HepG2 (cell line): ENCODE data around the gene CAVIN3. TPM values are rescaled to one million over a fixed set of nuclear protein-coding genes. Genes with fewer than 3 reads are reported as not detected.
A peak's percentile ranks its signal among the peaks of the same experiment; 100 is the strongest.

Source experiments
- AKNA ChIP-seq: sonication (generic); formaldehyde crosslinking; IDR thresholded peaks from 2 replicates; pipeline ENCODE4 v1.4.0; 2020; ENCODE audit warnings: missing genetic modification reagents, borderline replicate concordance
- CAMTA2 ChIP-seq: sonication (generic); formaldehyde crosslinking; IDR thresholded peaks from 2 replicates; pipeline ENCODE4 v1.4.0; 2020; ENCODE audit warnings: mild to moderate bottlenecking, missing genetic modification reagents, borderline replicate concordance
- DBP ChIP-seq: sonication (generic); formaldehyde crosslinking; IDR thresholded peaks from 2 replicates; pipeline ENCODE4 v1.4.0; 2020; ENCODE audit warnings: missing genetic modification reagents; ENCODE audit errors: not compliant biosample characterization
- ELF3 ChIP-seq: IDR thresholded peaks from 2 replicates; pipeline ENCODE4 v1.6.1; 2016; ENCODE audit warnings: missing genetic modification reagents, missing compliant biosample characterization
- FOXP1 ChIP-seq, 2 experiments: fragments of 450-650 bp in 1 of 2; IDR thresholded peaks; 2 replicates each; pipeline ENCODE4 v1.6.1; 2017 to 2018; ENCODE audit warnings: antibody characterized with exemption in 1 of 2
- JUNB ChIP-seq: sonication (generic); formaldehyde crosslinking; IDR thresholded peaks from 2 replicates; pipeline ENCODE4 v1.8.0; 2022; ENCODE audit warnings: missing genetic modification reagents, mild to moderate bottlenecking, borderline replicate concordance
- MIXL1 ChIP-seq: IDR thresholded peaks from 2 replicates; pipeline ENCODE4 v1.6.1; 2016
- NFE2L2 ChIP-seq: fragments of 150-350 bp; IDR thresholded peaks from 2 replicates; pipeline ENCODE4 v1.6.1; 2014; ENCODE audit warnings: low read length
- NFRKB ChIP-seq: fragments of 450-650 bp; IDR thresholded peaks from 2 replicates; pipeline ENCODE4 v1.6.1; 2017
- NR3C1 ChIP-seq: sonication (generic); formaldehyde crosslinking; IDR thresholded peaks from 2 replicates; pipeline ENCODE4 v1.4.0; 2020; ENCODE audit warnings: missing genetic modification reagents
- SAP130 ChIP-seq: IDR thresholded peaks from 2 replicates; pipeline ENCODE4 v1.6.1; 2016; ENCODE audit warnings: low read depth
- SYNCRIP ChIP-seq: fragments of 200-400 bp; formaldehyde crosslinking; IDR thresholded peaks from 2 replicates; pipeline ENCODE4 v1.6.1; 2018; ENCODE audit warnings: mild to moderate bottlenecking, low read depth, low read length; ENCODE audit not compliant: insufficient read depth
- ZNF329 ChIP-seq: sonication (generic); formaldehyde crosslinking; IDR thresholded peaks from 2 replicates; pipeline ENCODE4 v1.9.0; 2021; ENCODE audit warnings: low read depth, mild to moderate bottlenecking, missing genetic modification reagents
- ZNF33B ChIP-seq: sonication (generic); formaldehyde crosslinking; IDR thresholded peaks from 2 replicates; pipeline ENCODE4 v1.5.1; 2020; ENCODE audit warnings: mild to moderate bottlenecking, missing genetic modification reagents
- ZNF501 ChIP-seq: sonication (generic); formaldehyde crosslinking; IDR thresholded peaks from 2 replicates; pipeline ENCODE4 v1.5.1; 2020; ENCODE audit warnings: mild to moderate bottlenecking, moderate library complexity, missing genetic modification reagents
- ZNF713 ChIP-seq: sonication (generic); formaldehyde crosslinking; IDR thresholded peaks from 2 replicates; pipeline ENCODE4 v1.4.0; 2020; ENCODE audit warnings: mild to moderate bottlenecking, missing genetic modification reagents
- ZNF740 ChIP-seq: sonication (generic); formaldehyde crosslinking; IDR thresholded peaks from 2 replicates; pipeline ENCODE4 v1.4.0; 2020; ENCODE audit warnings: missing genetic modification reagents
- polyA plus RNA-seq, 8 experiments: library from polyadenylated mRNA; depleted of rRNA in 3 of 8; stranded (reverse) in 7 of 8; unstranded in 1 of 8; fragments of >200 nt; fragmentation: Illumina TruSeq in 4 of 8; extraction: Trizol in 4 of 8; gene quantifications; 2 replicates each; pipeline versions ENCODE4 v1.2.1 to v1.2.3, GENCODE V29; 2011 to 2016; ENCODE audit warnings: low read depth in 4 of 8, missing spikeins in 1 of 8, mixed read lengths in 1 of 8; ENCODE audit not compliant: insufficient read depth in 1 of 8
- total RNA-seq, 5 experiments: library from RNA; depleted of rRNA; stranded (reverse); fragments of >200 nt; fragmentation: Illumina TruSeq; extraction: Trizol; gene quantifications; 2 replicates each; pipeline ENCODE4 v1.2.3, GENCODE V29; 2016; ENCODE audit warnings: low read depth in 1 of 5
- TF ChIP-seq, protein P1 (sequence below): sonication (generic); formaldehyde crosslinking; IDR thresholded peaks from 2 replicates; pipeline ENCODE4 v1.8.0; 2022; ENCODE audit warnings: mild to moderate bottlenecking, missing genetic modification reagents; ENCODE audit not compliant: insufficient replicate concordance
- TF ChIP-seq, protein P2 (sequence below): conservative IDR thresholded peaks from 2 replicates; pipeline ENCODE4 v1.6.1; 2018; ENCODE audit warnings: missing genetic modification reagents
- TF ChIP-seq, protein P3 (sequence below): sonication (generic); formaldehyde crosslinking; IDR thresholded peaks from 2 replicates; pipeline ENCODE4 v1.8.1; 2023; ENCODE audit warnings: mild to moderate bottlenecking, moderate library complexity, missing genetic modification reagents

The CAVIN3 gene
- total and polyA plus RNA-seq, 2 of the 13 experiments (the other 11 are each of a cell fraction or from before 2014, with no cell fraction given): not detected

DNA sequence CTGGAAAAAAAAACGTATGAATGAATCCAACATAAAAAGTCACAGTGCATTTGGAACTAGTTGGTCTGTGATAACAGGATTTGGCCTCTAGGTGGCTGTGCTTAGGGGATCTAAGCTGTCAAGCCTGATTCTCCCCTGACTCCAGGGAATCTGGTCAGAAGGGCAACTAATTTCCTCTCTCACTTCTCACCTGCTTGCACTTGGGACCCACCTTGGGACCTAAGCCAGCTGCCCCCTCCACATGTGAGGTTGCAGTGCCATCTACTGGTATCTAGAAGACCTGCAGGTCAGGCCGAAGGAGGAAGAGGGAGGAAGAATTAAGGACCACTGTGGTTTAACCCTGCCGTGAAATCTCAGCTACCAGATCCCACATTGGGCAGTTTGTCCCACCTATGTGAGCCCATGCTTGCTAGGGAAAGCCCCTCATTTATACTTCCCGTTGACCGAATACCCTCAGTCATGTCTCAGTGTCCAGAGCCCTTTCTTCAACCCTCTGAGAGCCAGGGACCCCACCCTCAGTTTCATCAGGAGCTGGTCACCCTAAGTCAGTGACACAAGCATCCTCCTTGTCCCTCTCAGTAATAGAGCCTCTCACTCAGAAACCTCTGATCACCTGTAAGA is 33.2 kb upstream of the CAVIN3 start (continued):
- no peak for TF ChIP-seq NR3C1 (CRISPR knock-in tag)
- TF ChIP-seq, protein P1, sequence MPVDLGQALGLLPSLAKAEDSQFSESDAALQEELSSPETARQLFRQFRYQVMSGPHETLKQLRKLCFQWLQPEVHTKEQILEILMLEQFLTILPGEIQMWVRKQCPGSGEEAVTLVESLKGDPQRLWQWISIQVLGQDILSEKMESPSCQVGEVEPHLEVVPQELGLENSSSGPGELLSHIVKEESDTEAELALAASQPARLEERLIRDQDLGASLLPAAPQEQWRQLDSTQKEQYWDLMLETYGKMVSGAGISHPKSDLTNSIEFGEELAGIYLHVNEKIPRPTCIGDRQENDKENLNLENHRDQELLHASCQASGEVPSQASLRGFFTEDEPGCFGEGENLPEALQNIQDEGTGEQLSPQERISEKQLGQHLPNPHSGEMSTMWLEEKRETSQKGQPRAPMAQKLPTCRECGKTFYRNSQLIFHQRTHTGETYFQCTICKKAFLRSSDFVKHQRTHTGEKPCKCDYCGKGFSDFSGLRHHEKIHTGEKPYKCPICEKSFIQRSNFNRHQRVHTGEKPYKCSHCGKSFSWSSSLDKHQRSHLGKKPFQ (CRISPR knock-in tag): no peak
- no peak for TF ChIP-seq DBP
- no peak for TF ChIP-seq ZNF329 (CRISPR knock-in tag)
- no peak for TF ChIP-seq NFE2L2
- TF ChIP-seq JUNB: no peak
- no peak for TF ChIP-seq SYNCRIP
- no peak for TF ChIP-seq ZNF713 (CRISPR knock-in tag)
- TF ChIP-seq ELF3 (CRISPR knock-in tag): no peak
- peak; percentile 92 for TF ChIP-seq MIXL1
- TF ChIP-seq ZNF501 (CRISPR knock-in tag): peak; percentile 33; the same call in 1 of the 2 replicates
- TF ChIP-seq FOXP1 (IDR thresholded peaks at IDR 0.05): no peak
- peak; percentile 38; the same call in 1 of the 2 replicates for TF ChIP-seq FOXP1 (CRISPR knock-in tag; IDR thresholded peaks at IDR 0.05)
- TF ChIP-seq SAP130 (CRISPR knock-in tag): peak; percentile 45
- TF ChIP-seq, protein P2, sequence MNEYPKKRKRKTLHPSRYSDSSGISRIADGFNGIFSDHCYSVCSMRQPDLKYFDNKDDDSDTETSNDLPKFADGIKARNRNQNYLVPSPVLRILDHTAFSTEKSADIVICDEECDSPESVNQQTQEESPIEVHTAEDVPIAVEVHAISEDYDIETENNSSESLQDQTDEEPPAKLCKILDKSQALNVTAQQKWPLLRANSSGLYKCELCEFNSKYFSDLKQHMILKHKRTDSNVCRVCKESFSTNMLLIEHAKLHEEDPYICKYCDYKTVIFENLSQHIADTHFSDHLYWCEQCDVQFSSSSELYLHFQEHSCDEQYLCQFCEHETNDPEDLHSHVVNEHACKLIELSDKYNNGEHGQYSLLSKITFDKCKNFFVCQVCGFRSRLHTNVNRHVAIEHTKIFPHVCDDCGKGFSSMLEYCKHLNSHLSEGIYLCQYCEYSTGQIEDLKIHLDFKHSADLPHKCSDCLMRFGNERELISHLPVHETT (CRISPR knock-in tag): no peak
- TF ChIP-seq, protein P3, sequence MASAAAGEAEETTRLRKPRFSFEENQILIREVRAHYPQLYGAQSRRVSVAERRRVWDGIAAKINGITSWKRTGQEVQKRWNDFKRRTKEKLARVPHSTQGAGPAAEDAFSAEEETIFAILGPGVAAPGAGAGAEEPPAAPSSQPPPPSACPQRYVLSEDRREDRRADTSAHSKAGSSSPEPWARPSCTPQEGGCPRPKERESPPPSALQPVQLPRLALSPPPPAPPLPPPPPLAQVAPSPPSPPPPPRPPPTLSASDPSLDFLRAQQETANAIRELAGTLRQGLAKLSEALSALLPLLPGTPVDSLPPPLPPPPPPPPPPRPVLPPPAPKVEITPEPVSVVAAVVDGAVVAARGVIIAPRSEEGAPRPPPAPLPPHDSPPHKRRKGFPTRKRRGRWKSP (CRISPR knock-in tag): no peak
- TF ChIP-seq ZNF33B (CRISPR knock-in tag): no peak
- TF ChIP-seq ZNF740: no peak
- TF ChIP-seq AKNA (CRISPR knock-in tag): no peak
- no peak for TF ChIP-seq NFRKB
- TF ChIP-seq CAMTA2 (CRISPR knock-in tag): no peak
